CD4-positive, alpha-beta T cell treated with Interleukin-4 for 1 hour (primary cell): ENCODE results near the gene LRIG2.

Source experiments
- DNase-seq, 2 donors: peaks; one replicate each; pipeline ENCODE4 v3.0.0-alpha.2; 2020 to 2022

Gene LRIG2

GRCh38 chr1:113178522-113178921, 105.5 kb downstream of the LRIG2 start:
- no peak for DNase-seq
